ENCODE measurements around the gene CHRNA3. TPM values are rescaled to one million over a fixed set of nuclear protein-coding genes. Genes with fewer than 3 reads are reported as not detected.
"Not testable (repeated sequence)": the region's sequence is repeated elsewhere in the genome, so short reads cannot be mapped to it uniquely, and the experiment has no call there.

Gene CHRNA3
- polyA plus RNA-seq, 1 experiment: not detected

DNA sequence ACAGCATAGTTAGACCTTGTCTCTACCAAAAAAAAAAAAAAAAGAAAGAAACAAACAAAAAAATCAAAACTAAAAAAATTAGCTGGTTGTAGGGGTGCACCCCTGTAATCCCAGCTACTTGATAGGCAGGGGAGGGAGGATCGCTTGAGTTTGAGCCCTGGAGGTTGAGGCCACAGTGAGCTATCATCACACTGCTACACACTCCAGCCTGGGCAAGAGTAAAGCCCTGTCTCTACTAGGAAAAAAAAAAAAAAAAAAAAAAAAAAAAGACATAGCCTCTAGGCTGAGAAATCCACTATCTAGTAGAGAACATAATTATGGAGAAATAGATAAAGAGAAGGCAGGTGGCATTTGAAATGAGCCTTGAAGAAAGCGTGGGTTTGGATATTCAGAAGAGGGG is 57.7 kb downstream of the CHRNA3 start:
- TF ChIP-seq CTCF (IDR thresholded peaks at IDR 0.05; ENCODE audit: low read depth, low read length): no peak
- CTCF ChIA-PET: interaction anchor here (0.7 kb wide), 3 partner anchors 42 to 416 kb away, joined by 3 to 7 read pairs (median 3); no protein-coding TSS in a partner anchor
- no peak for DNase-seq (ENCODE audit: low read depth, low spot score)
- H3K9me3 ChIP-seq (ENCODE audit: control insufficient read depth, insufficient read depth, low read length): no peaks in the 10 kb centered on the region
- no peak overlapping the region for H3K4me3 ChIP-seq (ENCODE audit: low read depth, low read length)
- no peak overlapping the region for H3K27ac ChIP-seq (ENCODE audit: low read depth, low read length)
- H3K27me3 ChIP-seq (ENCODE audit: control insufficient read depth, insufficient read depth, low read length): peaks cover 2% of the 10 kb centered on the region
- POLR2A ChIA-PET: no interaction called here

- Histone ChIP-seq H3K27ac (ENCODE audit: low read depth, low read length) (no peak overlapping the region), H3K27me3 (ENCODE audit: control insufficient read depth, insufficient read depth, low read length) (peaks cover 2% of the 10 kb centered on the region), H3K4me3 (ENCODE audit: low read depth, low read length) (no peak overlapping the region), H3K9me3 (ENCODE audit: control insufficient read depth, insufficient read depth, low read length) (no peaks in the 10 kb centered on the region)
- ChIA-PET POLR2A (no interaction called here), CTCF (no interaction called here)
- DNase-seq (ENCODE audit: low read depth, low spot score): no peak
- TF ChIP-seq CTCF (IDR thresholded peaks at IDR 0.05; ENCODE audit: low read depth, low read length): no peak
Measured at GRCh38 chr15:78561490-78561889, 59.3 kb downstream of the CHRNA3 start.

DNA sequence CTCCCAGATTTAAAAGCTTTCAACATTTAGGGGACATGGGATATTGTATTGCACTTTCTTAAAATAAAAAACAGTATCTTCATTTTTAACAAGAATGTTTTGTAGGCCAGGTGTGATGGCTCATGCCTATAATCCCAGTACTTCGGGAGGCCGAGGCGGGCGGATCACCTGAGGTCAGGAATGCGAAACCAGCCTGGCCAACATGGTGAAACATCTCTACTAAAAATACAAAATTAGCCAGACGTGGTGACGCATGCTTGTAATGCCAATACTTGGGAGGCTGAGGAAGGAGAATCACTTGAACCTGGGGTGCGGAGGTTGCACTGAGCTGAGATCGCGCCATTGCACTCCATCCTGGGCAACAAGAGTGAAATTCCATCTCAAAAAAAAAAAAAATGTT is 60.6 kb downstream of the CHRNA3 start:
- H3K4me3 ChIP-seq (ENCODE audit: low read depth, low read length); POLR2A ChIA-PET; H3K9me3 ChIP-seq (ENCODE audit: control insufficient read depth, insufficient read depth, low read length); CTCF ChIA-PET; H3K27me3 ChIP-seq (ENCODE audit: control insufficient read depth, insufficient read depth, low read length); H3K27ac ChIP-seq (ENCODE audit: low read depth, low read length); DNase-seq (ENCODE audit: low read depth, low spot score): not testable (repeated sequence)

DNA sequence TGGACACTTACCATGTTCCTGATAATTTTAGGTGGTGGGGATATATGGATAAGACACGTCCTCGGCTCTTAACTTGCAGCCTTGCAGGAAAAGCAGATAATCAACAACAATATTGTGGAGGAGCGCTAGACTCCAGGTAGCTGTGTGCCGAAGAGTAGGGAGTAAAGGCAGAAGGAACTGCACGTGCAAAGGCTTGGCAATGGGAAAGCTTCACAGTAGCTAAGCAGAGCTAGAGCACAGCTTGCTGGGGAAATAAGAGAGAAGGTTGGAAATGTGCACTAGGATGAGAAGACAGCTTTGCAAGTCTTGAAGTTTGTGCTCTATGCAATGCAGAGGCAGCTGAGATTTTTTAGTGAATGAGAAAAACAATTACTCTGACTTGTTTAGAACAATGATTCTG is 68.2 kb downstream of the CHRNA3 start:
- no peaks in the 10 kb centered on the region for H3K27me3 ChIP-seq (ENCODE audit: control insufficient read depth, insufficient read depth, low read length)
- no peak overlapping the region for H3K27ac ChIP-seq (ENCODE audit: low read depth, low read length)
- ChIA-PET CTCF (interaction anchor here (0.6 kb wide), 1 partner anchor 175 kb away, joined by 3 read pairs; no protein-coding TSS in a partner anchor), POLR2A (no interaction called here)
- TF ChIP-seq CTCF (IDR thresholded peaks at IDR 0.05; ENCODE audit: low read depth, low read length): no peak
- no peaks in the 10 kb centered on the region for H3K9me3 ChIP-seq (ENCODE audit: control insufficient read depth, insufficient read depth, low read length)
- H3K4me3 ChIP-seq (ENCODE audit: low read depth, low read length): no peak overlapping the region
- DNase-seq (ENCODE audit: low read depth, low spot score): no peak

DNA sequence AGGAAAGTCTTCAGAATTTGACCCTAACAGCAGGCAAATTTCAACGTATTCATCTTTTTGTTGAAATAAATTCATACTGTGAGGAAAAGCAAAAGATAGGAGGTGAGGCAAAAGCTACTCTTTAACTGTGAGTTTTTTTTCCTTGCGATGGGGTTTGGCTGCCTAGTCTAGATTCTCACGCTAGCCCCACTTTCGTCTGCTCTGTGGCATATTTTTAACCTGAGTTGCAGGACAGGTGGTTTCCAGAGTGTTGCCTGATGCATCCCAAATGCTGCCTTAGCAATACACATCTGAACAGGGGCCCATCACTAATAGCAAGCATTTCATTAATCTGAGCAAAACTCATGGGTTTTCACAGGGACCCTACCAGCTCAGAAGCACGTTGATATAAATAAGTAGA is 68.9 kb downstream of the CHRNA3 start:
- no peaks in the 10 kb centered on the region for H3K9me3 ChIP-seq (ENCODE audit: control insufficient read depth, insufficient read depth, low read length)
- CTCF ChIA-PET: no interaction called here
- POLR2A ChIA-PET: interaction anchor here (1.0 kb wide), 1 partner anchor 12 kb away, joined by 4 read pairs; the partner anchor contains the start of gene PSMA4
- TF ChIP-seq CTCF (IDR thresholded peaks at IDR 0.05; ENCODE audit: low read depth, low read length): no peak
- no peaks in the 10 kb centered on the region for H3K27me3 ChIP-seq (ENCODE audit: control insufficient read depth, insufficient read depth, low read length)
- H3K27ac ChIP-seq (ENCODE audit: low read depth, low read length): no peak overlapping the region
- H3K4me3 ChIP-seq (ENCODE audit: low read depth, low read length): no peak overlapping the region
- DNase-seq (ENCODE audit: low read depth, low spot score): no peak

DNA sequence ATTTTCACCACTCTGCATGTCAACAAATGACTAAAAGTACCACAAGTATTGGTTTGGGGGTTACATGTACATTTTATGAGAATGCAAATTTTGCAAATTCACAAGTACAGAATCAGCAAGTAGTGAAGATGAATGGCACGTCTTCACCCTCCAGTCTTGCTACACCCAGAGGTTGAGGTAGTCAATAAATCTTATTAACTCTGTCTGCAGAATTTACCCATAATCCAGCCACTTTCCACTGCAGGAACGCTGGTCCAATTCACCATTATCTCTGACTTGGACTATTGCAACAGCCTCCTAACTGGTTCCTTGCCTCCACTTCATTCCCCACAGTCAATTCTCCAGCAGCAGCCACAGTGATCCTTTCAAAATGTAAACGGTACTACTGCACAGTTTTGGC is 70.0 kb downstream of the CHRNA3 start:
- no peak for TF ChIP-seq CTCF (IDR thresholded peaks at IDR 0.05; ENCODE audit: low read depth, low read length)
- DNase-seq (ENCODE audit: low read depth, low spot score): no peak
- Histone ChIP-seq H3K9me3 (ENCODE audit: control insufficient read depth, insufficient read depth, low read length) (no peaks in the 10 kb centered on the region), H3K27me3 (ENCODE audit: control insufficient read depth, insufficient read depth, low read length) (no peaks in the 10 kb centered on the region), H3K27ac (ENCODE audit: low read depth, low read length) (no peak overlapping the region), H3K4me3 (ENCODE audit: low read depth, low read length) (no peak overlapping the region)
- CTCF ChIA-PET: interaction anchor here (1.0 kb wide), 1 partner anchor 10 kb away, joined by 3 read pairs; the partner anchor contains the start of gene PSMA4
- POLR2A ChIA-PET: no interaction called here

Data from AG04450 (cell line).